HTERT RPE-1 (cell line): ENCODE data around the gene HK2.
"Not testable (repeated sequence)": the region's sequence is repeated elsewhere in the genome, so short reads cannot be mapped to it uniquely, and the experiment has no call there.

Experiments
- in situ Hi-C: fragments of 300-500 bp; cut with MboI; formaldehyde crosslinking; loops from 4 replicates; pipeline ENCODE4 v1.14.3; 2020; ENCODE audit warnings: low sequenced_read_pairs

The HK2 gene

DNA sequence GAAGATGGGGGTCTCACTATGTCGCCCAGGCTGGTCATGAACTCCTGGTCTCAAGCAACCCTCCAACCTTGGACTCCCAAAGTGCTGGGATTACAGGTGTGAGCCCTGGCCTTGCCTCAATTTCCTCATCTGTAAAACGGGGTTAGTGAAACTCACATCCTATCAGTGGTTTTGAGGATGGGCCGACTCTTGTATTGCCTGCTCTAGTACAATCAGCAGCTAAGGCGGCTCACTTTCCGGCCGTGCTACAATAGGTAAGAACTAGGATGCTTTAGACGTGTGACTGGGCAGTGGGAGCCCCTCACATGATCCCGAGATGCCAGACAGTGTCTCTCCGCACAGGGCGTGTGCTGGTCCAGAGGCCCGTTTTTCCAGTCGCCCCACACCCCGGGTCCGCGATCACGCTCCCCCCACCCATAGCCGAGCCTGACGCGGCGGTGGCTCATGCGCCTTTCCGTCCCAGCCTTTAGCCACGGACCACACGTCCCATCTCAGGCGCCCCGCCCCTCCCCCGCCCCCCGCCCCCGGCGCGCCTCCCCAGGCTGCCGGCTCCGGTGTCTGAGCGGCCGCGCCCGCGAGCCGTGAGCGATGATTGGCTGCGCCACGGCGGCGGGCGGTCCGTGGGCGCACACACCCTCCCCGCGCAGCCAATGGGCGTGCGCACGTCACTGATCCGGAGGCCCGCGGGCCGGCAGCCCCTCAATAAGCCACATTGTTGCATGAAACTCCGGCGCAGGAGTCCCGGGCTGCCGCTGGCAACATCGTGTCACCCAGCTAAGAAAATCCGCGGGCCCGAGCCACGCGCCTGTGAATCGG, at the start of gene HK2:
TSS of gene HK2 (plus strand) at position 710 of the 816 bp plus-strand sequence. CDS start 454 bp downstream, outside the sequence.
- in situ Hi-C loops: no loop called here

DNA sequence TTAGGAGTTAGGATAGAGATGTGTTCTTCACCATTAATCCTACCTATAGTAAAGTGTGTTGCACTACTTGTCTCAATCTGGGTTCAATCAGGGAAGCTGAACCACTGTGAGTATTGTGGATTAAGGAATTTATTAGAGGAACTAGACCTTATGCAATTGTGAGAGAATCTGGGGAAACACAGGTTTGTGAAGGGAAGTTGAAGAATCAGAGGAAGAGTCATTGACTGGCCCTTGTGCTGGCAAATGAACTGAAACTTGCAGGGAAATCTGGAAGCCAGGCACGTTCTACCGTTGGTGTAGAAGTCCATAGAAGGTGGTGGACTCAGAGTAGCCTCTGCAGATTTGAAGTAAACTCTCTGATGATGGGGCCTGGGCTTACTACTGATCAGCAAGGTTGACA, 44.7 kb upstream of the HK2 start:
- in situ Hi-C loops: no loop called here

DNA sequence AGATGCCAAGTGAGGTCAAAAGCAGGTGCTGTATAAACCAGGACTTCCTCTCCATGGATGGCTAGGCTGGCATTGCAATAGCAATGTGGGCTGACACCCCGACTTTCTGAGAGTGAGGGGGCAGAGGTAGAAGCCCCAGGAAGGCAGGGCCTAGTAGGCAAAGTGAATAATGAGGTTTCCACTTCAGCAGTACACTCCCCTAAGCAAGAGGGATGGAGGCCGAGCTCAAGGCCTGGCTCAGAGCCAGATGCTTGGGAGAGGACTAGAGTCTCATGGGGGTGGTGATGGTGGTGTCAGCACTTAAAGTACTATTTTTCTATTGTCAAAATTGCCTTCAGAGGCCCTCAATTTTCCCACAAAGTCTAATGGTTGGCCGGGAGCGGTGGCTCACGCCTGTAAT, 41.6 kb upstream of the HK2 start:
- in situ Hi-C loops: no loop called here

DNA sequence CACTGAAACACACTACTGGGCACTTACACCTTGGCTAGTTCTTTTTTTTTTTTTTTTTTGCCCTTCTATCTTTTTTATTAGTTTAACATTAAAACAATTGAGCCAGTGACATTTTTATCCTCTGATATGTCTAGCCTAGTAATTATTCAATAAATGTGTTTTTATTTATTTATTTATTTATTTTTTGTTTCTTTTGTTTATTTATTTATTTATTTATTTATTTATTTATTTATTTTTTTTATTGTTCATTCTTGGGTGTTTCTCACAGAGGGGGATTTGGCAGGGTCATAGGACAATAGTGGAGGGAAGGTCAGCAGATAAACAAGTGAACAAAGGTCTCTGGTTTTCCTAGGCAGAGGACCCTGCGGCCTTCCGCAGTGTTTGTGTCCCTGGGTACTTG, 39.0 kb upstream of the HK2 start:
- in situ Hi-C loops: not testable (repeated sequence)

DNA sequence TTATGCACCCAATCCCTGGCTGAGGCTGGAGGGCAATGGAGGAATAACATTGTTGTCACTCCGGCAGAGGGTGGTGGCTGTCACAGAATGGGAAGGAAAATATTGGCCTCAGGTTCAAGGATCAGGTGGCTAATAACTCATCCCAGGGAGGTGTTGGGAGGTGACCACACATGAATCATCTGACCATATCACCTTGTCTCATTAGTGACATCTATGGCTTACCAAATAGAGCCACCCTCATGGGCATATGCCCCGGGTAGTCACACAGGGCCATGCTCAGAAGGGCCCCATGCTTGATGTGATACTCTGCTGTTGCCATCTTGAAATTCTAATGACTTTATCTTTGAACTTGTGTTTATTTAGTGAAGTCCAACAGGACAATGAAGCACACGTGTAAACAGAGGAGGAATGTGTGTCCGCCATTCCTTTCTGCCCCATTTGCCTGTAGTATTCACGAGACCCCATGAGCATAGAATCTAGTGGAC, 27.5 kb upstream of the HK2 start:
- in situ Hi-C loops: no loop called here

DNA sequence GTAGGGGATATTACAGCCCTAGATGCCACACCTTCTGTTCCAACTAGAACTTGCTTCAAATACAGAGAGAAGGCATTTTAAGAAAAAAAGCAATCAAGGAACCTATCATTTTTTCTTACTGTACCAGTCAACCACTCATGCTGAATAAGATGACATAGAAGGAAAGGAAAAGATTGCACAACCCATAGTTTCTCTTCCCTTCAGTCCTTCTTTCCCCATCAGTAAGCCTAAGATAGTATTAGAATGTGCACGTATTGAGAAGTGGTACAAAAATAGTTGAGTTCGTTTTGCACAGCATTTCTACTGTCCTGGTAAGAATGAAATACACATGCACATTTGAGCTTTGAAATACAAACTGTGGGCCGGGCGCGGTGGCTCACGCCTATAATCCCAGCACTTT, 27.0 kb upstream of the HK2 start:
- in situ Hi-C loops: no loop called here

DNA sequence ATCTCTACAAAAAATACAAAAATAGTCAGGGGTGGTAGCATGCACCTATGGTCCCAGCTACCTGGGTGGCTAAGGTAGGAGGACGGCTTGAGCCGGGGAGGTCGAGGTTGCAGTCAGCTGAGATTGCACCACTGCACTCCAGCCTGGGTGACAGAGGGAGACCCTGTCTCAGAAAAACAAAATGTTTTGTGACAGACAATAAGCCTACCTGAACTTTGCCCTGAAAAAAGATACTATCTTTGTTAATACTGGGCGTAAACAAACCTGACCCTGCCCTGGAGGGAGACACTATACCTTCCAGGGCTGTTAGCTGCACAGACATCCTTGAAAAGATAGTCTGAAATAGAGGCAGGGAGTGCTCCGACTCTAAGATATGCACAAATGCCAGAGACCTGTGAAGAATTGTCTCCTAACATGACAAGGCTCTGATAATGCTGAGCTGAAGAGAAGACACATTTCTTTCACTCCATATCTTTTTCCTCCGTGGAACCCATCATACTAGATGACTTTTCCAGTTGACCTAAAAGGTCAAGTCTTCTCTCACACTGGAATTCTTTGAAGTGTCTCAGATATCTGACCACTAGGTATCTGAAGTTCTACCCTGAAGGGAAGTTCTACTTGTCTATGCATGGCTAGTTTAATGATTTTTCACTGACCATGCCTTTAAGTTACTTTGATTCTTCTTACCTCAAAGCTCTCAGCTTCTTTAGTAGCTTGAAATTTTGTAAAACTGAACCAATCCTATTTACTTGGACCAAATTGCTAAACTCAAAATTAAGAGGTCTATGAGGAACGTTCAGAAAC, 20.9 kb upstream of the HK2 start:
- in situ Hi-C loops: no loop called here

DNA sequence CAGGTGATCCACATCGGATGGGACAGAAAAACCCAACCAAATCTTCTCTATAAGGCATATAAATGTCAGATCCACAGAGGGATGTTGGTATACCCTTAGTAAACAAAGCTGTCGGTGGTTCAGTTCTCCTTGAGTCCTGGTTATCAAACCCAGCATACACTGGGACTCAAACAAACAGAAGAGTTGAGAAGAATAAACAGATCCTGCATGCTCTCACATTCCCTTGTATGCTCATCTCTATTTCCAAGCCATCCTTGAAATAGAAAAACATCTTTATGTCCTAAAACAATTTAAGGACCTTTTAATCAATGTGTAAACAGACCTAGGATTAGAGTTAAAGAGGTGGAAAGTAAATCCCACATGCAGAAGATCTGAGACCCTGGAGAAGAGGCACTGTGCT, 19.8 kb upstream of the HK2 start:
- in situ Hi-C loops: no loop called here

DNA sequence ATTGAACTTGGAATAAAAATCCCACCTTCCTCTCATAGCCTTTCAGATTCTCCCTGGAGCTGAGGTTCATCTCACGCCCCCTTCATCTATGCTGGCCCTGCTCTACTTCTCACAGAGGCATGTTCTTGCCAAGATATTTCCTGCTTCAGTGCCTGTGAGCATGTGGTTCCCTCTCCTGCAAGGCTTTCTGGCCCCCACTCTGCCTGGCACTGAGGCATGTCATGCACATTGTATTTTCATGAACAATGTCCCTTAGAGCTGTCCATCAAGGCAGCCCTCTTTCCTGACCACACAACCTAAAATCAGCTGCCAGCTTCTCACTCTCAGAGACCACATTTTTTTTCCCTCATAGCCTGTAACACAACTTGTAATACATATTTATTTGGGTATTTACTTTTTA, 18.0 kb upstream of the HK2 start:
- in situ Hi-C loops: no loop called here

DNA sequence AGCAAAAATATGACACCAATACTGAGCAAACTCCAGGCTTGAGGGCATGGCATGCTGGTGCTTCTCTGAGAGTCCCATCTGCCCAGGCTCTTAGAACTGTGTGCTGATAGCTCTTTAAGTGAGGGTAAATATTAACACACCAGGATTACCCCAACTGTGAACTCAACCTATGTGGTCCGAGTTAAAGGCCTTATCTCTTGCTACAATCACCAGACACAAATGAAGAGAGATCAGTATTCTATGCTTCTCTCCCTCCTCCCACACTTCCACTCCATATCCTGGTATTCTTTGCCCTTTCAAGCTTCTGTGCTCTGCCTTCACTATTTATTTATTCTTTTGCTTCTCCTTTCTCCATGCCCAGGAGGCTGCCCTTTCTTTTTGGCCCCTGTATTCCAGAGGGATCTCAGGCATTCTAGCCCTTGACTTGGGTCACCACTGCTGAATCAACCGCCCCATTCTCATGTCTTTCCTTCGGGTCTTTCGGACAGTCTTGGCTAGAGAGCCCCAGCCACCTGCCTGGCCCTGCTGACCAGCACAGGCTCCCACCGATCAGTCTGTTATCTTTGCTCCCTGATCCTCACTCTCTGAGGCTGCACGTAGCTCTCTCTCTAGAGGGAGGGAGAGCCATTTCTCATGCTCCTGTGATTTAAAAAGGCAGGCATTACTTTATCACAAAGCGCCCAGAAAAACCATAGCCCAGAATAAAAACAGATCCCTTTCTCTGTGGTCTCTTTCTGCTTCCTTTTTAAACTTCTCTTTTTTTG, 17.2 kb upstream of the HK2 start:
- in situ Hi-C loops: no loop called here

DNA sequence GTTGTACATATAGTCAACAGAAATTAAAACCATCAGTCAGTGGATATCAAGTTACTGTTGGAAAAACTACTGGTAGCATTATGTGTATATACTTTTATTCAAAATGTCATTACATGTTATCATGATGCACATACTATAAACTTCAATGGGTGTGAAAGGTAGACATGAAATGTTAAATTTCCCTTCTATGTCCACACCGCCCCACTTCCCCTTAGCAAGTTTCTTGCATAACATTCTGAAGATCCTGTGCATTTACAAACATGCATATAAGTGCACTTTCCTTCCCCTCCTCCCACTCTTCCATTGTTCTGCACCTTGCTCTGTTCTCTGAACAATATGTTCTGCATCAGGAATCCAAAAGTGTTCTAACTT, 16.6 kb upstream of the HK2 start:
- in situ Hi-C loops: no loop called here

DNA sequence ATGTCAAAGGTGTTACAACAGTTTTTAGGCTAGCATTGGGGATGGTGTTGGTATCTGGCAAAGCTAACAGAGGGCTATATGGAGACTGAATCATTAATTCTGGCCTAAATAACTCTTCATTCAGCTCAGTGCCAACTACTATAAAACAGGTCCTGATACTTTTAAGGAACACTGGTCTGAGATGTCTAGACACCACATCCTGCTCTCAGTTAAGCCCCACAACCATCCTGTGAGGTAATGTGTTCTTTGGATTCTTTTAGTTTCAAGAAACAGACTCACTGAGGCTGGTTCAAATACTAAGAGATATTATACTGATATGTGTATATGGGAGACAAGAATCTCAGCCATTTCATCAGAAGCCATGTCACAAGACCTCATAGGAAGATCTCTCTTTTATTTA, 14.2 kb upstream of the HK2 start:
- in situ Hi-C loops: no loop called here

DNA sequence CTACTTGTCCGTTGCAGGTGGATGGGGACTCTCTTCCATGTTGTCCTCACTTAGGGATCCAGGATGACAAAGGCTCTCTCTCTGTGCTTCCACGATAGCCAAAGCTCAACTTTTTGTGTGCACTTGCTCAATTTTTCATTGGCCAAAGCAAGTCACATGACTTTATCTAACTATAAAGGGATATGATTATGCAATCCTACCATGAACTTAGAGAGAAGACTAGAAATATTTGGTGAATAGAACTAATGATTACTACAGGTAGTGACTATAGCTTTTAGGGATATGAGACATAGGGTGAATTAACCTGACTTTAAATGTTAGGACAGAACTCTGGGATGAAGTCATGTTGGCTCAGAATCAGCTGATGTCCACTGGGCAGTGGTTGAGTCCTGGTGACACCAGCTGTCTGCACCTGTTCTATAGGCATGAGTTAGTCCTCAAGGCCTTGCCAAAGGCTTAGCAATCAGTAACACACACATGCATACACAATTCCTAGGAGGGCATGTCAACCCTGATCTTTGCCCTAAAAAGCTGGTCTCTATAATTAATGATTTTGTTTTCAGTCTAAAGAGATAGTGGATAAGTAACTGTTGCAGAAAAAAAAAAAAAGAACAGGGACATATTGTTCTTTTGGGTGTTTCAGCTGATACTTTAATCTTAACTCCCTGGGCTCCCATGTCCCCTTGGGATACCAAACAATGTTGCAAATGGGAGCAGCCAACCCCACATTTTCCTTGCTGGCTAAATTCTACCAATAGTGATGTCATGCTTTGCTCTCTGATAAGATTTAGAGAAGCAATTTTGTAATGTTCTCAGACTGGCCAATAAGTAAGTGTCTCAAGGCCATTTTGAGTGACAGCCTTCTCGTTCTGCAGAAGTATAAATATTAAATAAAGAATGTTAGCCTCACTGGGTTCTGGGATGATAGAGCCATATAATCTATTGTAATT, 12.5 kb upstream of the HK2 start:
- in situ Hi-C loops: no loop called here

DNA sequence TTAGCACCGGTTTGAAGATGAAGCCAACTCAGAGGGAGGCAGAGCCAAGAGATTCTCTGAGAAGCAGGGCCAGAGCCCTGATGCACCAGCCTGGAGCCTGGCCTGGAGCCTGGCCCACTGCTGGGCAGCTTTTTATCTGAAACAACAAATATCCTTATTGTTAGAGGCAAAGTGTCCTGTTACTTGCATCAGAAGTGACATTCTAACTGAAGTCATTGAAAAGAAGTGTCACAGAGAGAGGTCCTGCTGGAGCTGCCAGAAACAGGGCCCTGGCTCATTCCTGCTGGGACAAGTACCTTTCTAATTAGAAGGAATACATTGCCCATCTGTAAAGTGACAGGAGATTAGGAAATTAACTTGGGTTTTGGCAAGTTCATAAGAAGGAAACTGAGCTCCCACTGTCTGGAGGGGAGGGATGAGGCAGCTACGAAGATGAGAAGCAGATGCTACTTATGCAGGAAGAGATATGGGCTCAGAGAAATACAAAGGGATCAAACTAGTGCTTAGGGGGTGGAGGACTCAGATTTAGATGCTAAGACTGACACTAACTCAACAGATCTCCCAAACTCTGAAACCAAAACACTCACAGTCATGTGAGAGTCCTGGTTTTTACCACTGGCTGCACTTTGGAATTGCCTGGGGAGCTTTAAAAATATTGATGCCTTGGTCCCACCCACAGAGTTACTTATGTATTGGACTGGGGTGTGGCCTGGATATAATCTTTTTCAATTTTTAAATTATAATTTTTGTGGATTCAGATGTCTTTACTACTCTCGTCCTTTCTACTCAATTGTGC, 11.0 kb upstream of the HK2 start:
- in situ Hi-C loops: no loop called here

DNA sequence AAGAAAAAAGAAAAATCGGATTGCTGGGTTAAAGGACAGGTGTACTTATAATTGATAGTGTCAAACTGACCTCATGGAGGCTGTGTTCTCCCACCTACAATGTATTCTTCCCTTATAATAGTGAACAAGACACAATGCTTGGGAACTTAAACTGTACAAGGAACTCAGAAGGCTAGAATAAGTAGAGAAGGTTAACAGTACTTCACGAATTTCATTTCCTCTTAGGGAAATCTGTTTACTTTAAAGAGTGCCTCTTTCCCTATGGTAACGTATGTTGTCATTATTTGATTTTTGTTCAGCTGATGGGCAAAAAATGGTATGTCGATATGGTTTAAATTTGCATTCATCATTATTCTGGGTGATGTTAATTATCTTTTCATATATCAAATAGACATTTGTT, 9.2 kb upstream of the HK2 start:
- in situ Hi-C loops: no loop called here

DNA sequence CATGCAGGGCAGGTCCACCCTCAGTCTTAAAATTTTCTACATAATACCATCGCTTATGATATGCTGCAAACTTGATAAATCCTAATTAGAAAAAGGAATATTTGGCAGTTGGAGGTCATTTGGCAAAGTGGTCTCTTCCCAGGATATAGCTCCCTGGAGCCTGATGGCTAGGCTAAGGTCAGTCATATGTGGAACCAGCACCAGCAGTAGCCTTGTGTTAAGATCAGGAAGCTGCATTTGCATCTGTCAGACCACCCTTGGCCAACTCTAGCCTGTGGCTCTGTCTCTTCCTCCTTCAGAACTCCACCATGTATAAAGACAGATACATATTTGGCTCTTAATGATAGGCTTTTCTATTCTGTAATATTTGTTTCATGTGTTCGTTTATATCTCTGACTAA, 5.4 kb upstream of the HK2 start:
- in situ Hi-C loops: no loop called here

DNA sequence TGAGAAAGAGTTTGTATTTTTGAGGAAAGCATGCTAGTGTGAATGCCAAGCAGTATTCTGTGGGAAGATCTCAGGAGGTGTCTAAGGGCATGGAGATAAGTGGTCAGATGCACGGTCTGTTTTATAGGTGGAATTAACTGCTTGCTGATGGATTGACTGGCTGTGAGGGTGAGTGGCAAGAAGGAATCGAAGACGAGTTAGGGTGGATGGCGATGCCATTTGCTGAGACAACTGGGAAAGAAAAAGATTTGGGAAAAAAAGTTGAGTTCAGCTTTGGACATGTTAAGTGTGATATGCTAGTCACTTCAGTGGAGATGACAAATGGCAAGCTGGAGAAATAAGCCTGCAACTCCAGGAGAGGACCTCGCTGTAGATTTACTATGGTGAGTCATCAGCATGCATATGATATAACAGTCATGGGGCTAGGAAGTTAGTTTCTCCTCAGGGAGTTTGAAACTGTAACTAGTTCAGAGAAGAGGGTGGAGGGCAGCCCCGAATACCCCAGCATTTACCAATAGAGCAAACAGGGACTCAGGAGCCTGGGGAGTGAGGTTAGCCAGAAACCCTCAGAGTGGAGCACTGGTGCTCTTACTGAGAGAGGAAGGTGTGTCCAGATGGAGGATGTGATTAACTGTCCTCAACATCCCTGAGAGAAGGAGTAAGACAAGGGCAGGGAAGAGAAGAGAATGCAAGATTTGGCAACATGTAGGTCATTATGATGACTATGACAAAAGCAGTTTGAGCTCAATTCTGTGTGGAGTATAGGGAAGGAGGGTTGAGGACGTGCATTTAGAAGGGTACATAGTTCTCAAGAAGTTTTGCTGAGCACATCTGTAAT, 2.0 kb upstream of the HK2 start:
- in situ Hi-C loops: no loop called here

DNA sequence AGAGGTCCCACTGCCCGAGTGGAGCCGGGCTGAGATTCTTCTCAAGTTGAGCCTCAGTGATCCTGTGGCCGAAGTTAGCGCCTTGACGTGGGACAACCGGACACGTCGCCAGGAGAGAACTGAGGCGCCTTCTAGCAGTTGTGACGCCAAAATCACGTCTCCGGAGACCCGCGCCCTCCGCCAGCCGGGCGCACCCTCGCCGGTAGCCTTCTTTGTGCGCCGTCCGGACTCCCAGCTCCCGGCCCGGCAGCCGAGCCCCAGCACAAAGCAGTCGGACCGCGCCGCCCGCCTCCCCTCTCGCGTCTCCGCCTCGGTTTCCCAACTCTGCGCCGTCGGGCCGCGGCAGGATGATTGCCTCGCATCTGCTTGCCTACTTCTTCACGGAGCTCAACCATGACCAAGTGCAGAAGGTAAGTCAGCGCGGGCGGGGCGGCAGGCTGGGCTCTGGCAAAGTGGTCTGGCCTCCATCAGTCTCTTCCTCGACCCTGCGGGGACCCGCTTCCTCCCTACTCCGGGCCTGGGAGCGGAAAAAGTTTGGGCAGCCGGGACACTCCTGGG, 386 bp downstream of the HK2 start:
- in situ Hi-C loops: not testable (repeated sequence)
